HepG2 (cell line): ENCODE results near the gene GOT1. TPM values are rescaled to one million over a fixed set of nuclear protein-coding genes. Genes with fewer than 3 reads are reported as not detected.

Source experiments
- ATF7-NPFF ChIP-seq: sonication (generic); formaldehyde crosslinking; IDR thresholded peaks from 2 replicates; pipeline ENCODE4 v1.8.1; 2023; ENCODE audit warnings: mild to moderate bottlenecking, low read depth, missing genetic modification reagents, moderate library complexity
- JUND ChIP-seq: sonication (generic); formaldehyde crosslinking; IDR thresholded peaks from 2 replicates; pipeline ENCODE4 v1.8.0; 2022; ENCODE audit warnings: mild to moderate bottlenecking, missing genetic modification reagents
- PLRG1 ChIP-seq: fragments of 450-650 bp; conservative IDR thresholded peaks from 2 replicates; pipeline ENCODE4 v1.6.1; 2016
- RBFOX2 ChIP-seq: fragments of 200-400 bp; formaldehyde crosslinking; IDR thresholded peaks from 2 replicates; pipeline ENCODE4 v1.6.1; 2017; ENCODE audit warnings: low read depth, mild to moderate bottlenecking, low read length
- SP5 ChIP-seq: IDR thresholded peaks from 2 replicates; pipeline ENCODE4 v1.6.1; 2016; ENCODE audit warnings: low read depth, borderline replicate concordance
- ZBTB21 ChIP-seq: sonication (generic); formaldehyde crosslinking; IDR thresholded peaks from 2 replicates; pipeline ENCODE4 v1.4.0; 2020; ENCODE audit warnings: missing genetic modification reagents
- ZNF121 ChIP-seq: sonication (generic); formaldehyde crosslinking; IDR thresholded peaks from 2 replicates; pipeline ENCODE4 v1.5.0; 2020; ENCODE audit warnings: mild to moderate bottlenecking, missing genetic modification reagents
- ZNF160 ChIP-seq: sonication (generic); formaldehyde crosslinking; IDR thresholded peaks from 2 replicates; pipeline ENCODE4 v1.8.0; 2022; ENCODE audit warnings: mild to moderate bottlenecking, inconsistent platforms, missing genetic modification reagents
- ZNF543 ChIP-seq: sonication (generic); formaldehyde crosslinking; IDR thresholded peaks from 2 replicates; pipeline ENCODE4 v1.4.0; 2020; ENCODE audit warnings: mild to moderate bottlenecking, missing genetic modification reagents
- ZNF615 ChIP-seq: sonication (generic); formaldehyde crosslinking; IDR thresholded peaks from 2 replicates; pipeline ENCODE4 v1.5.0; 2020; ENCODE audit warnings: mild to moderate bottlenecking, missing genetic modification reagents, borderline replicate concordance
- ZSCAN22 ChIP-seq: sonication (generic); formaldehyde crosslinking; IDR thresholded peaks from 2 replicates; pipeline ENCODE4 v1.4.0; 2020; ENCODE audit warnings: mild to moderate bottlenecking, missing genetic modification reagents
- polyA plus RNA-seq, 8 experiments: library from polyadenylated mRNA; depleted of rRNA in 3 of 8; stranded (reverse) in 7 of 8; unstranded in 1 of 8; fragments of >200 nt; fragmentation: Illumina TruSeq in 4 of 8; extraction: Trizol in 4 of 8; gene quantifications; 2 replicates each; pipeline versions ENCODE4 v1.2.1 to v1.2.3, GENCODE V29; 2011 to 2016; ENCODE audit warnings: low read depth in 4 of 8, missing spikeins in 1 of 8, mixed read lengths in 1 of 8; ENCODE audit not compliant: insufficient read depth in 1 of 8
- total RNA-seq, 5 experiments: library from RNA; depleted of rRNA; stranded (reverse); fragments of >200 nt; fragmentation: Illumina TruSeq; extraction: Trizol; gene quantifications; 2 replicates each; pipeline ENCODE4 v1.2.3, GENCODE V29; 2016; ENCODE audit warnings: low read depth in 1 of 5
- TF ChIP-seq, protein P1 (sequence below): sonication (generic); formaldehyde crosslinking; IDR thresholded peaks from one replicate; pipeline ENCODE4 v1.5.1; 2020; ENCODE audit warnings: mild to moderate bottlenecking, missing genetic modification reagents; ENCODE audit errors: not compliant biosample characterization
- TF ChIP-seq, protein P2 (sequence below): IDR thresholded peaks from 2 replicates; pipeline ENCODE4 v1.6.1; 2016
- TF ChIP-seq, protein P3 (sequence below): sonication (generic); formaldehyde crosslinking; IDR thresholded peaks from 2 replicates; pipeline ENCODE4 v1.5.1; 2020; ENCODE audit warnings: missing genetic modification reagents, mild to moderate bottlenecking, borderline replicate concordance
- TF ChIP-seq, protein P4 (sequence below): sonication (generic); formaldehyde crosslinking; IDR thresholded peaks from 2 replicates; pipeline ENCODE4 v1.4.0; 2020; ENCODE audit warnings: mild to moderate bottlenecking, missing genetic modification reagents, borderline replicate concordance

Gene GOT1
- total and polyA plus RNA-seq, 2 of the 13 experiments (the other 11 are each of a cell fraction or from before 2014, with no cell fraction given): 81.2 to 102 TPM

DNA sequence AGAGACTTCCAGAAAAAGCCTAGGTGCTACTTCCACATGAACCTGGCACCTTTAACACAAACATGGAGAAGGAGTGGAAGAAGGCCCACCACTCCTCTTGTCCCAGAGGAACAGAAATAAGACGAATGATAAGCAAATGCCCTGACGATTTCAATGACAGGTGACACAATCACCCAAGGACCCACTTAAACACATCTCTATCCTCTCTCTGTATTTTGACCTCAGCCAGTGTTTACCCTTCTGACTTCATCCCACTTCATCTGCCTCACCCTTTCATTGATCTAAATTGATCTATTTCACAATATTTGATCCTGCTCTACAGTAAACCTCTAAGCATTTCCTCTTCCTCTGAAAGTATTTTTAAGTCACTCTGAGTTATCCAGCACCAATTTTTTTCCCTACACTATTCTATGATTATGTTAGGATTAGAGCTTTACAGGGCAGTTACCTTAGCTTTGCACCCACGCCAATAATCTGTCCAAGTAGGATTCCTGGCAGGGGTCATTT lies 9.1 kb downstream of the GOT1 start (continued):
- TF ChIP-seq, protein P1, sequence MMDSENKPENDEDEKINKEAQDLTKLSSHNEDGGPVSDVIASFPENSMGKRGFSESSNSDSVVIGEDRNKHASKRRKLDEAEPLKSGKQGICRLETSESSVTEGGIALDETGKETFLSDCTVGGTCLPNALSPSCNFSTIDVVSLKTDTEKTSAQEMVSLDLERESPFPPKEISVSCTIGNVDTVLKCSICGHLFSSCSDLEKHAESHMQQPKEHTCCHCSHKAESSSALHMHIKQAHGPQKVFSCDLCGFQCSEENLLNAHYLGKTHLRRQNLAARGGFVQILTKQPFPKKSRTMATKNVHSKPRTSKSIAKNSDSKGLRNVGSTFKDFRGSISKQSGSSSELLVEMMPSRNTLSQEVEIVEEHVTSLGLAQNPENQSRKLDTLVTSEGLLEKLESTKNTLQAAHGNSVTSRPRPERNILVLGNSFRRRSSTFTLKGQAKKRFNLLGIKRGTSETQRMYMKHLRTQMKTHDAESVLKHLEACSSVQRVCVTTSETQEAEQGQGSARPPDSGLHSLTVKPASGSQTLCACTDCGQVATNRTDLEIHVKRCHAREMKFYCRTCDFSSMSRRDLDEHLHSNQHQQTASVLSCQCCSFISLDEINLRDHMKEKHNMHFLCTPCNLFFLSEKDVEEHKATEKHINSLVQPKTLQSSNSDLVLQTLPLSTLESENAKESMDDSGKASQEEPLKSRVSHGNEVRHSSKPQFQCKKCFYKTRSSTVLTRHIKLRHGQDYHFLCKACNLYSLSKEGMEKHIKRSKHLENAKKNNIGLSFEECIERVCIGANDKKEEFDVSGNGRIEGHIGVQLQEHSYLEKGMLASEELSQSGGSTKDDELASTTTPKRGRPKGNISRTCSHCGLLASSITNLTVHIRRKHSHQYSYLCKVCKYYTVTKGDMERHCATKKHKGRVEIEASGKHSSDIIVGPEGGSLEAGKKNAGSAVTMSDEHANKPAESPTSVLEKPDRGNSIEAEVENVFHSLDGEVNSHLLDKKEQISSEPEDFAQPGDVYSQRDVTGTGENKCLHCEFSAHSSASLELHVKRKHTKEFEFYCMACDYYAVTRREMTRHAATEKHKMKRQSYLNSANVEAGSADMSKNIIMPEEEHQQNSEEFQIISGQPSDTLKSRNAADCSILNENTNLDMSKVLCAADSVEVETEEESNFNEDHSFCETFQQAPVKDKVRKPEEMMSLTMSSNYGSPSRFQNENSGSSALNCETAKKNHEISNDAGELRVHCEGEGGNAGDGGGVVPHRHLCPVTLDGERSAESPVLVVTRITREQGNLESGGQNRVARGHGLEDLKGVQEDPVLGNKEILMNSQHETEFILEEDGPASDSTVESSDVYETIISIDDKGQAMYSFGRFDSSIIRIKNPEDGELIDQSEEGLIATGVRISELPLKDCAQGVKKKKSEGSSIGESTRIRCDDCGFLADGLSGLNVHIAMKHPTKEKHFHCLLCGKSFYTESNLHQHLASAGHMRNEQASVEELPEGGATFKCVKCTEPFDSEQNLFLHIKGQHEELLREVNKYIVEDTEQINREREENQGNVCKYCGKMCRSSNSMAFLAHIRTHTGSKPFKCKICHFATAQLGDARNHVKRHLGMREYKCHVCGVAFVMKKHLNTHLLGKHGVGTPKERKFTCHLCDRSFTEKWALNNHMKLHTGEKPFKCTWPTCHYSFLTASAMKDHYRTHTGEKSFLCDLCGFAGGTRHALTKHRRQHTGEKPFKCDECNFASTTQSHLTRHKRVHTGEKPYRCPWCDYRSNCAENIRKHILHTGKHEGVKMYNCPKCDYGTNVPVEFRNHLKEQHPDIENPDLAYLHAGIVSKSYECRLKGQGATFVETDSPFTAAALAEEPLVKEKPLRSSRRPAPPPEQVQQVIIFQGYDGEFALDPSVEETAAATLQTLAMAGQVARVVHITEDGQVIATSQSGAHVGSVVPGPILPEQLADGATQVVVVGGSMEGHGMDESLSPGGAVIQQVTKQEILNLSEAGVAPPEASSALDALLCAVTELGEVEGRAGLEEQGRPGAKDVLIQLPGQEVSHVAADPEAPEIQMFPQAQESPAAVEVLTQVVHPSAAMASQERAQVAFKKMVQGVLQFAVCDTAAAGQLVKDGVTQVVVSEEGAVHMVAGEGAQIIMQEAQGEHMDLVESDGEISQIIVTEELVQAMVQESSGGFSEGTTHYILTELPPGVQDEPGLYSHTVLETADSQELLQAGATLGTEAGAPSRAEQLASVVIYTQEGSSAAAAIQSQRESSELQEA: no peak
- TF ChIP-seq ZNF121 (CRISPR knock-in tag) (no peak), ZNF615 (CRISPR knock-in tag) (no peak), PLRG1 (no peak), ATF7-NPFF (CRISPR knock-in tag) (no peak), JUND (CRISPR knock-in tag) (peak; percentile 86; the same call in 1 of the 2 replicates), SP5 (CRISPR knock-in tag) (peak; percentile 84), ZNF160 (CRISPR knock-in tag) (no peak), ZSCAN22 (CRISPR knock-in tag) (no peak), ZNF543 (no peak), RBFOX2 (no peak), ZBTB21 (peak; percentile 84)
- TF ChIP-seq, protein P2, sequence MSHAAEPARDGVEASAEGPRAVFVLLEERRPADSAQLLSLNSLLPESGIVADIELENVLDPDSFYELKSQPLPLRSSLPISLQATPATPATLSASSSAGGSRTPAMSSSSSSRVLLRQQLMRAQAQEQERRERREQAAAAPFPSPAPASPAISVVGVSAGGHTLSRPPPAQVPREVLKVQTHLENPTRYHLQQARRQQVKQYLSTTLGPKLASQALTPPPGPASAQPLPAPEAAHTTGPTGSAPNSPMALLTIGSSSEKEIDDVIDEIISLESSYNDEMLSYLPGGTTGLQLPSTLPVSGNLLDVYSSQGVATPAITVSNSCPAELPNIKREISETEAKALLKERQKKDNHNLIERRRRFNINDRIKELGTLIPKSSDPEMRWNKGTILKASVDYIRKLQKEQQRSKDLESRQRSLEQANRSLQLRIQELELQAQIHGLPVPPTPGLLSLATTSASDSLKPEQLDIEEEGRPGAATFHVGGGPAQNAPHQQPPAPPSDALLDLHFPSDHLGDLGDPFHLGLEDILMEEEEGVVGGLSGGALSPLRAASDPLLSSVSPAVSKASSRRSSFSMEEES (CRISPR knock-in tag): no peak
- TF ChIP-seq, protein P3, sequence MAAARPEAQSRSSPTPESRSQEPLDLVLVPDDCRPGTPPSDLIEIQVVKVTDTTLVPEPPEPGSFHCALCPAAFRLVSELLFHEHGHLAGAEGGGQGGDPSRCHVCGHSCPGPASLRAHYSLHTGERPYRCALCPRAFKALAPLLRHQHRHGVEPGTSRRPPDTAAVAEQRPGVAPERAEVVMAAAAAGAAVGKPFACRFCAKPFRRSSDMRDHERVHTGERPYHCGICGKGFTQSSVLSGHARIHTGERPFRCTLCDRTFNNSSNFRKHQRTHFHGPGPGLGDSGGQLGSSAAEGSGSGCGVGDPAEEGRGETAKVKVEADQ (CRISPR knock-in tag): no peak
- TF ChIP-seq, protein P4, sequence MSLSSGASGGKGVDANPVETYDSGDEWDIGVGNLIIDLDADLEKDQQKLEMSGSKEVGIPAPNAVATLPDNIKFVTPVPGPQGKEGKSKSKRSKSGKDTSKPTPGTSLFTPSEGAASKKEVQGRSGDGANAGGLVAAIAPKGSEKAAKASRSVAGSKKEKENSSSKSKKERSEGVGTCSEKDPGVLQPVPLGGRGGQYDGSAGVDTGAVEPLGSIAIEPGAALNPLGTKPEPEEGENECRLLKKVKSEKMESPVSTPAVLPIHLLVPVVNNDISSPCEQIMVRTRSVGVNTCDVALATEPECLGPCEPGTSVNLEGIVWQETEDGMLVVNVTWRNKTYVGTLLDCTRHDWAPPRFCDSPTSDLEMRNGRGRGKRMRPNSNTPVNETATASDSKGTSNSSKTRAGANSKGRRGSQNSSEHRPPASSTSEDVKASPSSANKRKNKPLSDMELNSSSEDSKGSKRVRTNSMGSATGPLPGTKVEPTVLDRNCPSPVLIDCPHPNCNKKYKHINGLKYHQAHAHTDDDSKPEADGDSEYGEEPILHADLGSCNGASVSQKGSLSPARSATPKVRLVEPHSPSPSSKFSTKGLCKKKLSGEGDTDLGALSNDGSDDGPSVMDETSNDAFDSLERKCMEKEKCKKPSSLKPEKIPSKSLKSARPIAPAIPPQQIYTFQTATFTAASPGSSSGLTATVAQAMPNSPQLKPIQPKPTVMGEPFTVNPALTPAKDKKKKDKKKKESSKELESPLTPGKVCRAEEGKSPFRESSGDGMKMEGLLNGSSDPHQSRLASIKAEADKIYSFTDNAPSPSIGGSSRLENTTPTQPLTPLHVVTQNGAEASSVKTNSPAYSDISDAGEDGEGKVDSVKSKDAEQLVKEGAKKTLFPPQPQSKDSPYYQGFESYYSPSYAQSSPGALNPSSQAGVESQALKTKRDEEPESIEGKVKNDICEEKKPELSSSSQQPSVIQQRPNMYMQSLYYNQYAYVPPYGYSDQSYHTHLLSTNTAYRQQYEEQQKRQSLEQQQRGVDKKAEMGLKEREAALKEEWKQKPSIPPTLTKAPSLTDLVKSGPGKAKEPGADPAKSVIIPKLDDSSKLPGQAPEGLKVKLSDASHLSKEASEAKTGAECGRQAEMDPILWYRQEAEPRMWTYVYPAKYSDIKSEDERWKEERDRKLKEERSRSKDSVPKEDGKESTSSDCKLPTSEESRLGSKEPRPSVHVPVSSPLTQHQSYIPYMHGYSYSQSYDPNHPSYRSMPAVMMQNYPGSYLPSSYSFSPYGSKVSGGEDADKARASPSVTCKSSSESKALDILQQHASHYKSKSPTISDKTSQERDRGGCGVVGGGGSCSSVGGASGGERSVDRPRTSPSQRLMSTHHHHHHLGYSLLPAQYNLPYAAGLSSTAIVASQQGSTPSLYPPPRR: peak; percentile 96
